ENCODE data around the gene KIAA0319L.

Gene KIAA0319L

GRCh38 chr1:35449334-35450008, 107.7 kb downstream of the KIAA0319L start:
- DNase-seq (ENCODE audit: low read depth in 2 of 3, low spot score in 1 of 3): no peak

GRCh38 chr1:35448344-35448801, 108.8 kb downstream of the KIAA0319L start:
- no peak for DNase-seq (ENCODE audit: low read depth in 2 of 3, low spot score in 1 of 3)

GRCh38 chr1:35447278-35447677, 109.9 kb downstream of the KIAA0319L start:
- DNase-seq (ENCODE audit: low read depth in 2 of 3, low spot score in 1 of 3): no peak

- no peak for DNase-seq (ENCODE audit: low read depth in 2 of 3, low spot score in 1 of 3)
These were observed 112.8 kb downstream of the KIAA0319L start for GRCh38 chr1:35444519-35444774.

- DNase-seq (ENCODE audit: low read depth in 2 of 3, low spot score in 1 of 3): no peak
These were observed 113.3 kb downstream of the KIAA0319L start for GRCh38 chr1:35443768-35444518.

GRCh38 chr1:35442734-35443133, 114.5 kb downstream of the KIAA0319L start:
- DNase-seq (ENCODE audit: low read depth in 2 of 3, low spot score in 1 of 3): peak in 2 of 3 donors; percentile 28 to 34

- DNase-seq (ENCODE audit: low read depth in 2 of 3, low spot score in 1 of 3): no peak
These were observed 115.2 kb downstream of the KIAA0319L start for GRCh38 chr1:35441926-35442579.

- DNase-seq (ENCODE audit: low read depth in 2 of 3, low spot score in 1 of 3): no peak
These were observed 117.6 kb downstream of the KIAA0319L start for GRCh38 chr1:35439626-35440025.

- no peak for DNase-seq (ENCODE audit: low read depth in 2 of 3, low spot score in 1 of 3)
These were observed 120.0 kb downstream of the KIAA0319L start for GRCh38 chr1:35437200-35437599.

GRCh38 chr1:35436078-35436477, 121.1 kb downstream of the KIAA0319L start:
- no peak for DNase-seq (ENCODE audit: low read depth in 2 of 3, low spot score in 1 of 3)

GRCh38 chr1:35434703-35435102, 122.5 kb downstream of the KIAA0319L start:
- no peak for DNase-seq (ENCODE audit: low read depth in 2 of 3, low spot score in 1 of 3)

GRCh38 chr1:35433714-35434113, 123.5 kb downstream of the KIAA0319L start:
- DNase-seq (ENCODE audit: low read depth in 2 of 3, low spot score in 1 of 3): no peak

GRCh38 chr1:35432231-35432630, 125.0 kb downstream of the KIAA0319L start:
- no peak for DNase-seq (ENCODE audit: low read depth in 2 of 3, low spot score in 1 of 3)

- DNase-seq (ENCODE audit: low read depth in 2 of 3, low spot score in 1 of 3): no peak
These were observed 126.0 kb downstream of the KIAA0319L start for GRCh38 chr1:35431173-35431599.

GRCh38 chr1:35430762-35431161, 126.4 kb downstream of the KIAA0319L start:
- DNase-seq (ENCODE audit: low read depth in 2 of 3, low spot score in 1 of 3): no peak

- no peak for DNase-seq (ENCODE audit: low read depth in 2 of 3, low spot score in 1 of 3)
These were observed 128.8 kb downstream of the KIAA0319L start for GRCh38 chr1:35428360-35428759.

GRCh38 chr1:35426097-35426586, 131.1 kb downstream of the KIAA0319L start:
- DNase-seq (ENCODE audit: low read depth in 2 of 3, low spot score in 1 of 3): no peak

GRCh38 chr1:35408925-35409324, 148.3 kb downstream of the KIAA0319L start:
- no peak for DNase-seq (ENCODE audit: low read depth in 2 of 3, low spot score in 1 of 3)

- no peak for DNase-seq (ENCODE audit: low read depth in 2 of 3, low spot score in 1 of 3)
These were observed 149.5 kb downstream of the KIAA0319L start for GRCh38 chr1:35407743-35408142.

GRCh38 chr1:35406103-35406502, 151.1 kb downstream of the KIAA0319L start:
- no peak for DNase-seq (ENCODE audit: low read depth in 2 of 3, low spot score in 1 of 3)

- DNase-seq (ENCODE audit: low read depth in 2 of 3, low spot score in 1 of 3): no peak
These were observed 156.2 kb downstream of the KIAA0319L start for GRCh38 chr1:35401049-35401448.

- no peak for DNase-seq (ENCODE audit: low read depth in 2 of 3, low spot score in 1 of 3)
These were observed 158.5 kb downstream of the KIAA0319L start for GRCh38 chr1:35398739-35399138.
